Stimulated activated naive CD8-positive, alpha-beta T cell treated with anti-CD3 and anti-CD28 coated beads, Interleukin-15, amount 100 ng/mL, for 72 hours (primary cell): ENCODE measurements around the gene ZSCAN5B.
A peak's percentile ranks its signal among the peaks of the same experiment; 100 is the strongest.
"Not testable (repeated sequence)": the region's sequence is repeated elsewhere in the genome, so short reads cannot be mapped to it uniquely, and the experiment has no call there.

Experiments
- ATAC-seq: fragments of 150-1000 bp; cut with Tn5 transposase; 2 replicates; pipeline ENCODE4 v1.10.0; 2021; ENCODE audit warnings: mild to moderate bottlenecking, moderate library complexity
- DNase-seq, 2 donors: peaks; one replicate each; pipeline ENCODE4 v3.0.0; 2021 to 2022
- H3K27ac Mint-ChIP-seq, 2 donors: one replicate each; pipeline ENCODE4 v1.8.0; 2022; ENCODE audit warnings: mild to moderate bottlenecking in 2 of 2, mixed read lengths in 2 of 2, moderate library complexity in 2 of 2
- H3K27me3 Mint-ChIP-seq: one replicate; pipeline ENCODE4 v1.8.0; 2022; ENCODE audit warnings: mixed read lengths
- H3K4me1 Mint-ChIP-seq: one replicate; pipeline ENCODE4 v1.8.0; 2022; ENCODE audit warnings: mild to moderate bottlenecking, mixed read lengths
- H3K4me3 Mint-ChIP-seq, 2 donors: one replicate each; pipeline ENCODE4 v1.8.0; 2022; ENCODE audit warnings: mild to moderate bottlenecking in 2 of 2, mixed read lengths in 2 of 2, moderate library complexity in 1 of 2
- H3K9me3 Mint-ChIP-seq, 2 donors: one replicate each; pipeline ENCODE4 v1.8.0; 2022; ENCODE audit warnings: mixed read lengths in 2 of 2

Gene ZSCAN5B

GRCh38 chr19:56158170-56158757 lies 39.3 kb downstream of the ZSCAN5B start:
- DNase-seq (no peak), ATAC-seq (no peak)
- Mint-ChIP-seq H3K4me3 (no peak overlapping the region), H3K4me1 (peaks cover 14% of the 10 kb centered on the region), H3K27me3 (no peaks in the 10 kb centered on the region), H3K27ac (peak overlapping the region in 1 of 2 donors; percentile 24), H3K9me3 (no peaks in the 10 kb centered on the region)

- DNase-seq (no peak), ATAC-seq (no peak)
- H3K27me3 Mint-ChIP-seq: no peaks in the 10 kb centered on the region
- H3K4me1 Mint-ChIP-seq: peaks cover 16% of the 10 kb centered on the region
- H3K27ac Mint-ChIP-seq: no peak overlapping the region
- H3K9me3 Mint-ChIP-seq: no peaks in the 10 kb centered on the region
- no peak overlapping the region for H3K4me3 Mint-ChIP-seq
These were observed 40.8 kb downstream of the ZSCAN5B start for GRCh38 chr19:56156768-56157167.

- no peaks in the 10 kb centered on the region for H3K9me3 Mint-ChIP-seq
- H3K4me3 Mint-ChIP-seq: no peak overlapping the region
- no peak overlapping the region for H3K27ac Mint-ChIP-seq
- DNase-seq (no peak), ATAC-seq (no peak)
- H3K27me3 Mint-ChIP-seq: no peaks in the 10 kb centered on the region
- peaks cover 16% of the 10 kb centered on the region for H3K4me1 Mint-ChIP-seq
These were observed 42.4 kb downstream of the ZSCAN5B start for GRCh38 chr19:56155124-56155687.

DNA sequence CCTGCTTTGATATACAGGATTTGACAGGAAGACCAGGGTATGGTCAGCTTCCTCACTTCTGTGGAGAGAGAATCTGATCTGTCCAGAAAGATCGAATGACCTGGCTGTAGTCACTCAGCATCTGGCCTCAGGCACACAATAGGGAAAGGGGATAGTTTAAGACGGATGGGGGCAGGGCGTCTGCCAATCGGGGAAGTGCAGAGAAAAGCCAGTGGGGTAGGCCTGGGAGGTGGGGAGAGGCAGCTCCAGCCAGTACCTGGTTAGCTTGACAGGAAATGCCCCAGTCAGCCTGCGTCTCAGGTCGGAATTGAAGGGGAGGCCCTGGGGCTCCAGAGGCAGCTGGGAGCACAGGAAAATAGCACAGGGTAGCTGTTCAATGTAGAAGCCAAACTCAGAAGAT lies 44.1 kb downstream of the ZSCAN5B start:
- Mint-ChIP-seq H3K9me3 (no peaks in the 10 kb centered on the region), H3K27ac (peak overlapping the region; percentile 68 to 91), H3K4me3 (no peak overlapping the region), H3K27me3 (no peaks in the 10 kb centered on the region), H3K4me1 (peaks cover 16% of the 10 kb centered on the region)
- ATAC-seq (no peak), DNase-seq (no peak)

DNA sequence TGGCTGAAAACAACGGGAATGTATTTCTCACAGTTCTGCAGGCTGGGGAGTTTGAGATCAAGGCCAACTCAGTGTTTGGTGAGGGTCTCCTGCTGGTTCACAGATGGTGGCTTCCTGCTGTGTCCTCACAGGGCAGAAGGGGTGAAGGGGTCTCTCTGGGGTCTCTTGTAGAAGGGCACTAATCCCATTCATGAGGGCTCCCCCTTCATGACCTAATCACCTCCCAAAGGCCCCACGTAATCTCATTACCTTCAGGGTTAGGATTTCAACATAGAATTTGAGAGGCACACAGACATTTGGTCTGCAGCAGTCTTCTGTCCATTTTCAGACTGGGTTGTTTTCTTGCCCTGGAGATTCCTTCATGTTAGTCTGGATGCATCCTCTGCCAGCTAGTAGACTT lies 44.9 kb downstream of the ZSCAN5B start:
- Mint-ChIP-seq H3K4me3 (no peak overlapping the region), H3K27me3 (no peaks in the 10 kb centered on the region), H3K4me1 (peaks cover 16% of the 10 kb centered on the region), H3K27ac (no peak overlapping the region), H3K9me3 (no peaks in the 10 kb centered on the region)
- DNase-seq (no peak), ATAC-seq (no peak)

DNA sequence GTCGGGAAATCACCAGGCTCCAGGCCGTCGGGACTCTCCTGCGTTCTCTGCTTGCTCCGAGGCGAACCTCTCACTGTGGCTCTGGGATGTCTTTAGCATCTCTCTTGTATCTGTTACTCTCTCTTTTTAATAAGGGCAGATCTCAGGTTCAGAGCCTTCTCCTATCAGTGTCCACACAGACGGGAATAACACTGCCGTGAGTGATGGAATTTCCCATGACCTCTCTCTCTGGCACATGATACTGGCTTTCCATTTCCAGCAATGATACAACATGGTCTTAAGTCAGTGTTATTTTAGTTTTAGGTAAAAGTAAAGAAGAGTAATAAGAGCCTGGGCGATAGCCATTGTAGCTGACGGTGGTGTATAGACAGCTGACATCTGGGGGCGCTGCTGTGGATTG lies 47.2 kb downstream of the ZSCAN5B start:
- H3K27me3 Mint-ChIP-seq: no peaks in the 10 kb centered on the region
- no peak overlapping the region for H3K27ac Mint-ChIP-seq
- no peak overlapping the region for H3K4me3 Mint-ChIP-seq
- ATAC-seq: no peak
- no peaks in the 10 kb centered on the region for H3K9me3 Mint-ChIP-seq
- H3K4me1 Mint-ChIP-seq: peaks cover 16% of the 10 kb centered on the region
- DNase-seq: no peak

- Mint-ChIP-seq H3K27me3 (no peaks in the 10 kb centered on the region), H3K9me3 (no peaks in the 10 kb centered on the region), H3K4me1 (peaks cover 19% of the 10 kb centered on the region), H3K27ac (no peak overlapping the region), H3K4me3 (no peak overlapping the region)
- DNase-seq: no peak
- ATAC-seq: no peak
These were observed 47.9 kb downstream of the ZSCAN5B start for GRCh38 chr19:56149656-56150038.

DNA sequence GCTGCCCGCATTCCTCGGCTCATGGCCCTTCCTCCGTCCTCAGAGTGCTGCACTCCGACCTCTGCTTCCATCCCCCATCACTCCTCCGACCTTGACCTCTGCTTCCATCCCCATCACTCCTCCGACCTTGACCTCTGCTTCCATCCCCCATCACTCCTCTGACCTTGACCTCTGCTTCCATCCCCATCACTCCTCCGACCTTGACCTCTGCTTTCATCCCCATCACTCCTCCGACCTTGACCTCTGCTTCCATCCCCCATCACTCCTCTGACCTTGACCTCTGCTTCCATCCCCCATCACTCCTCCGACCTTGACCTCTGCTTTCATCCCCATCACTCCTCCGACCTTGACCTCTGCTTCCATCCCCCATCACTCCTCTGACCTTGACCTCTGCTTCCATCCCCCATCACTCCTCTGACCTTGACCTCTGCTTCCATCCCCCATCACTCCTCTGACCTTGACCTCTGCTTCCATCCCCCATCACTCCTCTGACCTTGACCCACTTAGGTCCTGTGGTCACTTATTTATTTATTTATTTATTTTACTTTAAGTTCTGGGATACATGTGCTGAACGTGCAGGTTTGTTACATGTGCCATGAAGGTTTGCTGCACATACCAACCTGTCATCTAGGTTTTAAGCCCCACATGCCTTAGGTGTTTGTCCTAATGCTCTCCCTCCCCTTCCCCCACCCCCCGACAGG lies 48.5 kb downstream of the ZSCAN5B start:
- not testable (repeated sequence) for DNase-seq, ATAC-seq, H3K27me3 Mint-ChIP-seq, H3K4me3 Mint-ChIP-seq, H3K9me3 Mint-ChIP-seq, H3K27ac Mint-ChIP-seq
- H3K4me1 Mint-ChIP-seq: peaks cover 25% of the 10 kb centered on the region

DNA sequence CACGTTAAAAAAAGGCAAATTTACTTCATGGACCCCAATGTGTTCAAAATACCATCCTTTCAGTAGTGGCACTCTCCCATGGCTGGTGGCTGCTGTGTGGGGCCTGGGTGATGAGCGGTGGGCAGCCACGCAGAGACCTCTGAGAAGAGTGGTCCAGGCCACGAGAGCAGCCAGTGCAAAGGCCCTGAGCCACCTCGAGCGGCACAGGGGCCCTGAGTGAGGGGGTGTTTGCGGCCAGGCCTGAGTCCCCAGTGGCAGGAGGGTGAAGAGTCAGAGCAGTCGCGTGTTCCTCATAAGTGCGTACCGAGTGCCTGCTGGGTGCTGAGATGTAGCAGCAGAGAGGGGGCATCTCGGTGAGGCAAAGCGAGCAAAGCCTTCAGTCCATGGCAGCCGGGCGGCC lies 49.5 kb downstream of the ZSCAN5B start:
- no peak for DNase-seq
- Mint-ChIP-seq H3K9me3 (no peaks in the 10 kb centered on the region), H3K27me3 (no peaks in the 10 kb centered on the region), H3K4me1 (peaks cover 26% of the 10 kb centered on the region), H3K4me3 (no peak overlapping the region), H3K27ac (no peak overlapping the region)
- ATAC-seq: no peak

DNA sequence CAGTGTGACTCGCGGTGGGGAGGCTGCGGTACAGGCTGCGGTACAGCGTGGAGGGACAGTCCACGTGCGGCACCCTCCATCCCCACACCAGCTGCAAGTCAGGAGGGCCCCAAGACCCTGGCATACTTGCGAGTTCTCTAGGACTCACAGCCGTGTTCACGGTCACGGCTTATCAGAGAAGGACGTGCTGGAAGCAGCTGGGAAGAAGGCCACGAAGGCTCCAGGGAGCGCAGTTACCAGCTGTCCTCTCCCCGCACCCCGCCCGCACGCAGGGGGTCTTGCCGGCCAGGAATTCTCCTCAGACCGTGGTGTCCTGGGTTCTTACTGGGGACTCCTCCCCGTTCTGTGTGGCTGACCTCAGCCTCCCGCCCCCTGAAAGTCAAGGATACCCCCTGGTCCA lies 50.3 kb downstream of the ZSCAN5B start:
- no peak for DNase-seq

GRCh38 chr19:56146904-56147303 lies 50.7 kb downstream of the ZSCAN5B start:
- Mint-ChIP-seq H3K4me1 (peaks cover 31% of the 10 kb centered on the region), H3K27ac (no peak overlapping the region), H3K4me3 (no peak overlapping the region), H3K9me3 (no peaks in the 10 kb centered on the region), H3K27me3 (no peaks in the 10 kb centered on the region)
- DNase-seq (no peak), ATAC-seq (peak; percentile 48)

More for the DNA sequence above, 50.3 kb downstream of the ZSCAN5B start:
- H3K4me3 Mint-ChIP-seq: no peak overlapping the region
- H3K27ac Mint-ChIP-seq: no peak overlapping the region
- ATAC-seq: peak; percentile 33
- H3K4me1 Mint-ChIP-seq: peaks cover 27% of the 10 kb centered on the region
- H3K27me3 Mint-ChIP-seq: no peaks in the 10 kb centered on the region
- no peaks in the 10 kb centered on the region for H3K9me3 Mint-ChIP-seq

DNA sequence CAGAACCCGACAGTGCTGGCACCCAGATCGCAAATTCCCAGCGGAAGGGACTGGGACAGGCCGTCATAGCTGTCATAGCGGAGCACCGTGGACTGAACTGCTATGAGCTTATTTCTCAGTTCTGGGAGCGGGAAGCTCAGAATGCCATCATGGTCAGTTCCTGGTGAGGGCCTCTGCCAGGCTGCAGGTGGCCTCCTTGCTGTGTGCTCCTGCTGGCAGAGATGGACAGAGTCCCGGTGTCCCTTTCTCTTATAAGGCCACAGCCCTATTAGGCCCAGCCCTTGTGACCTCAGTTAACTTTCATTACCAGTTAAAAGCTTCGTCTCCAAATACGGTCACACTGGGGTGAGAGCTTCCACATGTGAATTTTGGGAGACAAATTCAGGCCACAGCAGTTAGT lies 51.9 kb downstream of the ZSCAN5B start:
- Mint-ChIP-seq H3K27me3 (no peaks in the 10 kb centered on the region), H3K27ac (no peak overlapping the region), H3K9me3 (no peaks in the 10 kb centered on the region), H3K4me3 (no peak overlapping the region), H3K4me1 (peaks cover 33% of the 10 kb centered on the region)
- DNase-seq (no peak), ATAC-seq (no peak)

DNA sequence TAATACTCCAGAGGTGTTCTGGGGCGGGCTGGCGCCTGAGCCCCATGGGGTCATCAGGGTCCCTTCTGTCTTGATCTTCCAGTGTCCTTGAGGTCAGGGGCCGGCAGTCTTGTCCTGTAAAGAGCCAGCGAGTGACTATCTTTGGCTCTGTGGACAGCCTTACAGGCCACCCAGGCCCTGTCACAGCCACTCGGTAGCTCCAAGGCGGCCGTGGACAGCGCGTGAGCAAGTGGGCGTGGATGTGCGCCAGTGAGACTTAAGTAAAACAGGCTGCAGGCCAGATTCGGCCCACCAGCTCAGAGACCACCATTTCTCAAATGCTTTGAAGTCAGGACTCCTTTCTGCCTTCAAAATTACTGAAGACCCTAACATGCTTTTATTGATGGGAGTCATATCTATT lies 52.8 kb downstream of the ZSCAN5B start:
- Mint-ChIP-seq H3K27ac (no peak overlapping the region), H3K27me3 (no peaks in the 10 kb centered on the region), H3K4me3 (no peak overlapping the region), H3K4me1 (peaks cover 41% of the 10 kb centered on the region), H3K9me3 (no peaks in the 10 kb centered on the region)
- no peak for ATAC-seq
- DNase-seq: no peak

DNA sequence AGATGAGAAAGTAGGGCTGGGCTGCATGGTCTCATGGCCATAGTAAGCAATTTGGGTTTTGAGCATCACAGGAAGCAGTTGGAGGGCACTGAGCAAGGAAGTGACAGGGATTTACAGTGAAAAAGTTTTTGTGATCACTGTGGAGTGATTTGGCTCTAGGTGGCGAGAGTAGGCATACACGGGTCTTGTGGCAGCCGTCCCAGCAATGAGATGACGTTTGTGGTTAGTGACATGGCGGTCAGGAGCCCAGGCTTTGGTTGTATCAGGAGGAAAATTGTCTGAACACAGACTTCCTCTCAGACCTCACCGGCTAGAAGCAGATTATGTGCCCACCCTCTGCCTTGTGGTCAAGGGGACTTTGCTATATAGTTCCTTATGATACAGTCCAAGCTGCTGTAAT lies 53.2 kb downstream of the ZSCAN5B start:
- H3K27ac Mint-ChIP-seq: peak overlapping the region in 1 of 2 donors; percentile 23
- no peaks in the 10 kb centered on the region for H3K27me3 Mint-ChIP-seq
- H3K4me3 Mint-ChIP-seq: no peak overlapping the region
- DNase-seq (no peak), ATAC-seq (no peak)
- peaks cover 46% of the 10 kb centered on the region for H3K4me1 Mint-ChIP-seq
- H3K9me3 Mint-ChIP-seq: no peaks in the 10 kb centered on the region

GRCh38 chr19:56142897-56143434 lies 54.6 kb downstream of the ZSCAN5B start:
- peaks cover 48% of the 10 kb centered on the region for H3K4me1 Mint-ChIP-seq

GRCh38 chr19:56142087-56142787 lies 55.3 kb downstream of the ZSCAN5B start:
- no peaks in the 10 kb centered on the region for H3K9me3 Mint-ChIP-seq
- ATAC-seq (no peak), DNase-seq (no peak)
- H3K4me1 Mint-ChIP-seq: peaks cover 48% of the 10 kb centered on the region
- peak overlapping the region in 1 of 2 donors; percentile 54 for H3K27ac Mint-ChIP-seq
- no peaks in the 10 kb centered on the region for H3K27me3 Mint-ChIP-seq
- peak overlapping the region; percentile 90 to 96 for H3K4me3 Mint-ChIP-seq

More at GRCh38 chr19:56142897-56143434, 54.6 kb downstream of the ZSCAN5B start:
- ATAC-seq (no peak), DNase-seq (no peak)
- Mint-ChIP-seq H3K27ac (peak overlapping the region; percentile 80 to 86), H3K4me3 (no peak overlapping the region), H3K27me3 (no peaks in the 10 kb centered on the region), H3K9me3 (no peaks in the 10 kb centered on the region)
